Stimulated activated naive B cell treated with anti-CD40 and anti-IgM and Interleukin-4, amounts not matched to agents 10 μg/mL and 1 μg/mL and 100 μg/mL, for 72 hours (primary cell): ENCODE data around the gene HSD17B12.

Experiments used
- ATAC-seq, 2 donors: fragments of 150-1000 bp; cut with Tn5 transposase; replicated peaks; 2 replicates each; pipeline ENCODE4 v1.10.0; 2021; ENCODE audit warnings: moderate library complexity in 1 of 2
- DNase-seq: peaks from one replicate; pipeline ENCODE4 v3.0.0; 2021
- H3K27ac Mint-ChIP-seq: one replicate; pipeline ENCODE4 v1.8.0; 2022; ENCODE audit warnings: mild to moderate bottlenecking, mixed read lengths
- H3K27me3 Mint-ChIP-seq, 2 donors: one replicate each; pipeline ENCODE4 v1.8.0; 2022; ENCODE audit warnings: mixed read lengths in 2 of 2
- H3K36me3 Mint-ChIP-seq, 2 donors: one replicate each; pipeline ENCODE4 v1.8.0; 2022; ENCODE audit warnings: mixed read lengths in 2 of 2, mild to moderate bottlenecking in 1 of 2
- H3K4me1 Mint-ChIP-seq, 2 donors: one replicate each; pipeline ENCODE4 v1.8.0; 2022; ENCODE audit warnings: mixed read lengths in 2 of 2, mild to moderate bottlenecking in 1 of 2
- H3K4me3 Mint-ChIP-seq, 2 donors: one replicate each; pipeline ENCODE4 v1.8.0; 2022; ENCODE audit warnings: mild to moderate bottlenecking in 2 of 2, mixed read lengths in 2 of 2, moderate library complexity in 1 of 2
- H3K9me3 Mint-ChIP-seq, 2 donors: one replicate each; pipeline ENCODE4 v1.8.0; 2022; ENCODE audit warnings: mixed read lengths in 2 of 2, mild to moderate bottlenecking in 1 of 2

The HSD17B12 gene

GRCh38 chr11:43856993-43857392 lies 176.5 kb downstream of the HSD17B12 start:
- Mint-ChIP-seq H3K27ac (no peak overlapping the region), H3K9me3 (peaks cover 3 to 7% of the 10 kb centered on the region in 2 donors), H3K36me3 (peaks cover 22 to 43% of the 10 kb centered on the region in 2 donors), H3K4me1 (no peaks in the 10 kb centered on the region), H3K27me3 (no peaks in the 10 kb centered on the region), H3K4me3 (no peak overlapping the region)
- no peak for ATAC-seq
- no peak for DNase-seq

GRCh38 chr11:43861141-43861540 lies 180.6 kb downstream of the HSD17B12 start:
- peaks cover 6 to 11% of the 10 kb centered on the region in 2 donors for H3K4me1 Mint-ChIP-seq
- H3K27ac Mint-ChIP-seq: no peak overlapping the region
- peaks cover 22 to 41% of the 10 kb centered on the region in 2 donors for H3K36me3 Mint-ChIP-seq
- peaks cover 5 to 11% of the 10 kb centered on the region in 2 donors for H3K9me3 Mint-ChIP-seq
- no peak overlapping the region for H3K4me3 Mint-ChIP-seq
- H3K27me3 Mint-ChIP-seq: peaks cover 7 to 13% of the 10 kb centered on the region in 2 donors
- DNase-seq (no peak), ATAC-seq (no peak)

- Mint-ChIP-seq H3K36me3 (peaks cover 10 to 23% of the 10 kb centered on the region in 2 donors), H3K27me3 (peaks cover 30 to 39% of the 10 kb centered on the region in 2 donors), H3K27ac (no peak overlapping the region), H3K9me3 (peaks cover 5 to 9% of the 10 kb centered on the region in 2 donors), H3K4me1 (peaks cover 13 to 23% of the 10 kb centered on the region in 2 donors), H3K4me3 (no peak overlapping the region)
- no peak for ATAC-seq
- DNase-seq: no peak
Measured at GRCh38 chr11:43866520-43866919, 186.0 kb downstream of the HSD17B12 start.

- H3K4me3 Mint-ChIP-seq: no peak overlapping the region
- peaks cover 13 to 23% of the 10 kb centered on the region in 2 donors for H3K4me1 Mint-ChIP-seq
- H3K27ac Mint-ChIP-seq: no peak overlapping the region
- peaks cover 10 to 23% of the 10 kb centered on the region in 2 donors for H3K36me3 Mint-ChIP-seq
- no peak for ATAC-seq
- no peak for DNase-seq
- H3K27me3 Mint-ChIP-seq: peaks cover 34 to 44% of the 10 kb centered on the region in 2 donors
- H3K9me3 Mint-ChIP-seq: peaks cover 5 to 9% of the 10 kb centered on the region in 2 donors
Measured at GRCh38 chr11:43866969-43867368, 186.4 kb downstream of the HSD17B12 start.

GRCh38 chr11:43868852-43869567 lies 188.5 kb downstream of the HSD17B12 start:
- Mint-ChIP-seq H3K27ac (no peak overlapping the region), H3K9me3 (peaks cover 3 to 8% of the 10 kb centered on the region in 2 donors), H3K4me1 (peaks cover 7 to 14% of the 10 kb centered on the region in 2 donors), H3K36me3 (peaks cover 4 to 13% of the 10 kb centered on the region in 2 donors), H3K27me3 (peaks cover 53 to 63% of the 10 kb centered on the region in 2 donors), H3K4me3 (peak overlapping the region in 1 of 2 donors; percentile 14)
- DNase-seq (peak; percentile 26), ATAC-seq (peak; percentile 100)

- no peak overlapping the region for H3K27ac Mint-ChIP-seq
- H3K9me3 Mint-ChIP-seq: peaks cover 3 to 8% of the 10 kb centered on the region in 2 donors
- H3K27me3 Mint-ChIP-seq: peaks cover 58 to 68% of the 10 kb centered on the region in 2 donors
- DNase-seq: no peak
- peaks cover 0 to 9% of the 10 kb centered on the region in 2 donors for H3K36me3 Mint-ChIP-seq
- H3K4me3 Mint-ChIP-seq: no peak overlapping the region
- ATAC-seq: no peak
- H3K4me1 Mint-ChIP-seq: peaks cover 6 to 12% of the 10 kb centered on the region in 2 donors
Measured at GRCh38 chr11:43871051-43871450, 190.5 kb downstream of the HSD17B12 start.

- no peak for ATAC-seq
- no peak overlapping the region for H3K27ac Mint-ChIP-seq
Measured at GRCh38 chr11:43872995-43873394, 192.5 kb downstream of the HSD17B12 start.

GRCh38 chr11:43874078-43874477 lies 193.5 kb downstream of the HSD17B12 start:
- peaks cover 0 to 2% of the 10 kb centered on the region in 2 donors for H3K36me3 Mint-ChIP-seq
- no peak overlapping the region for H3K4me3 Mint-ChIP-seq
- H3K9me3 Mint-ChIP-seq: peaks cover 0 to 4% of the 10 kb centered on the region in 2 donors
- H3K27ac Mint-ChIP-seq: no peak overlapping the region
- peaks cover 5% of the 10 kb centered on the region in 2 donors for H3K4me1 Mint-ChIP-seq
- ATAC-seq (no peak), DNase-seq (no peak)
- H3K27me3 Mint-ChIP-seq: peaks cover 54 to 82% of the 10 kb centered on the region in 2 donors

More at GRCh38 chr11:43872995-43873394, 192.5 kb downstream of the HSD17B12 start:
- Mint-ChIP-seq H3K9me3 (peaks cover 0 to 4% of the 10 kb centered on the region in 2 donors), H3K4me3 (no peak overlapping the region), H3K4me1 (peaks cover 6 to 12% of the 10 kb centered on the region in 2 donors), H3K27me3 (peaks cover 51 to 71% of the 10 kb centered on the region in 2 donors), H3K36me3 (no peaks in the 10 kb centered on the region)
- DNase-seq: no peak

GRCh38 chr11:43874738-43875137 lies 194.2 kb downstream of the HSD17B12 start:
- Mint-ChIP-seq H3K36me3 (peaks cover 0 to 2% of the 10 kb centered on the region in 2 donors), H3K27ac (no peak overlapping the region), H3K4me1 (no peaks in the 10 kb centered on the region), H3K9me3 (peaks cover 0 to 4% of the 10 kb centered on the region in 2 donors), H3K27me3 (peaks cover 54 to 84% of the 10 kb centered on the region in 2 donors), H3K4me3 (no peak overlapping the region)
- DNase-seq (no peak), ATAC-seq (no peak)

GRCh38 chr11:43879789-43880639 lies 199.5 kb downstream of the HSD17B12 start:
- H3K4me1 Mint-ChIP-seq: peaks cover 6 to 14% of the 10 kb centered on the region in 2 donors
- ATAC-seq: peak; percentile 2 to 12
- peaks cover 2 to 4% of the 10 kb centered on the region in 2 donors for H3K9me3 Mint-ChIP-seq
- peaks cover 22 to 29% of the 10 kb centered on the region in 2 donors for H3K36me3 Mint-ChIP-seq
- DNase-seq: no peak
- H3K27ac Mint-ChIP-seq: peak overlapping the region; percentile 66
- H3K27me3 Mint-ChIP-seq: peaks cover 17 to 40% of the 10 kb centered on the region in 2 donors
- H3K4me3 Mint-ChIP-seq: peak overlapping the region; percentile 87 to 89

GRCh38 chr11:43880640-43881159 lies 200.2 kb downstream of the HSD17B12 start, which contains the start of gene ALKBH3:
Gene ALKBH3, plus strand, starts transcription at chr11:43880831. Its CDS starts 1,822 bp downstream, at chr11:43882653.
- Mint-ChIP-seq H3K36me3 (peaks cover 27 to 35% of the 10 kb centered on the region in 2 donors), H3K4me3 (peak within 1 kb of the TSS; percentile 87 to 89), H3K4me1 (peaks cover 6 to 14% of the 10 kb centered on the region in 2 donors), H3K27ac (peak within 1 kb of the TSS; percentile 66), H3K9me3 (peaks cover 2 to 4% of the 10 kb centered on the region in 2 donors), H3K27me3 (peaks cover 10 to 33% of the 10 kb centered on the region in 2 donors)
- DNase-seq (peak; percentile 83), ATAC-seq (peak; percentile 99 to 100)

GRCh38 chr11:43892851-43893250 lies 212.3 kb downstream of the HSD17B12 start:
- Mint-ChIP-seq H3K27me3 (no peaks in the 10 kb centered on the region), H3K4me1 (peaks cover 0 to 1% of the 10 kb centered on the region in 2 donors), H3K36me3 (peaks cover 26 to 59% of the 10 kb centered on the region in 2 donors), H3K9me3 (no peaks in the 10 kb centered on the region), H3K4me3 (no peak overlapping the region), H3K27ac (no peak overlapping the region)
- no peak for ATAC-seq
- DNase-seq: no peak

GRCh38 chr11:43894546-43894945 lies 214.0 kb downstream of the HSD17B12 start:
- peaks cover 0 to 1% of the 10 kb centered on the region in 2 donors for H3K4me1 Mint-ChIP-seq
- ATAC-seq (no peak), DNase-seq (no peak)
- H3K4me3 Mint-ChIP-seq: no peak overlapping the region
- H3K36me3 Mint-ChIP-seq: peaks cover 41 to 69% of the 10 kb centered on the region in 2 donors
- H3K27me3 Mint-ChIP-seq: no peaks in the 10 kb centered on the region
- H3K27ac Mint-ChIP-seq: no peak overlapping the region
- peaks cover 0 to 2% of the 10 kb centered on the region in 2 donors for H3K9me3 Mint-ChIP-seq

- Mint-ChIP-seq H3K4me1 (no peaks in the 10 kb centered on the region), H3K27me3 (no peaks in the 10 kb centered on the region)
- DNase-seq: no peak
Measured at GRCh38 chr11:43895601-43896000, 215.1 kb downstream of the HSD17B12 start.

More at GRCh38 chr11:43895601-43896000, 215.1 kb downstream of the HSD17B12 start:
- H3K27ac Mint-ChIP-seq: no peak overlapping the region
- no peak overlapping the region for H3K4me3 Mint-ChIP-seq
- ATAC-seq: no peak
- H3K36me3 Mint-ChIP-seq: peaks cover 36 to 61% of the 10 kb centered on the region in 2 donors
- peaks cover 0 to 2% of the 10 kb centered on the region in 2 donors for H3K9me3 Mint-ChIP-seq
